ENCODE measurements around the gene ZNF844. TPM values are rescaled to one million over a fixed set of nuclear protein-coding genes. Genes with fewer than 3 reads are reported as not detected.

The ZNF844 gene
- polyA plus RNA-seq, 1 donor from 2014 or later, result 11.1 TPM

DNA sequence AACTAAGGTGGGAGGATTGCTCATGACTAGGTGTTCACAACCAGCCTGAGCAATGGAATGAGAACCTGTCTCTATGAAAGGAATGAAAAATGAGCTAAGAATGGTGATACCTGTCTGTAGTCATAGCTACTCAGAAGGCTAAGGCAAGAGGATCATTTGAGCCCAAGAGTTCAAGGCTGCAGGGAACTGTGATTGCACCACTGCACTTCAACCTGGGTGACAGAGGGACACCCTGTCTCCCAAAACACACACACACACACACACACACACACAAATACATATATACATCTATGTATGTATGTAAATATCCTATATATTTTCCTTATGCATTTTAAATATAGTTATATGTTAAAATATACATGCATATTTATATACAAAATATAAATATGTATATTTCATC lies 21.6 kb upstream of the ZNF844 start:
- Histone ChIP-seq H4K20me1 (ENCODE audit: insufficient read depth) (no peaks in the 10 kb centered on the region), H3K4me2 (ENCODE audit: low read length) (no peak overlapping the region), H2AFZ (ENCODE audit: low read depth, low read length) (no peak overlapping the region), H3K27me3 (ENCODE audit: insufficient read depth, low read depth, low read length) (no peaks in the 10 kb centered on the region), H3K9me3 (ENCODE audit: low read length) (peaks cover 5% of the 10 kb centered on the region), H3K9ac (ENCODE audit: low read length) (no peak overlapping the region), H3K4me3 (ENCODE audit: low read length) (no peak overlapping the region), H3K79me2 (replicated peaks; ENCODE audit: insufficient read depth, low read length) (no peaks in the 10 kb centered on the region), H3K9me2 (ENCODE audit: insufficient read depth, low read length) (no peaks in the 10 kb centered on the region), H3K27ac (ENCODE audit: low read length) (no peak overlapping the region), H3F3A (ENCODE audit: insufficient read depth, low read length, poor library complexity, severe bottlenecking) (no peaks in the 10 kb centered on the region), H3K36me3 (ENCODE audit: insufficient read depth, low read length) (no peaks in the 10 kb centered on the region)
- TF ChIP-seq POLR2AphosphoS5 (IDR thresholded peaks at IDR 0.05) (no peak), MXI1 (conservative IDR thresholded peaks at IDR 0.05; ENCODE audit: poor library complexity, severe bottlenecking) (no peak), SMC3 (conservative IDR thresholded peaks at IDR 0.05; ENCODE audit: poor library complexity) (no peak), EP300 (conservative IDR thresholded peaks at IDR 0.05; ENCODE audit: poor library complexity, severe bottlenecking) (no peak), TAF1 (IDR thresholded peaks at IDR 0.05; ENCODE audit: low read depth) (no peak), RAD21 (conservative IDR thresholded peaks at IDR 0.05) (no peak), EZH2 (IDR thresholded peaks at IDR 0.05; ENCODE audit: borderline replicate concordance, insufficient read depth, low read length, poor library complexity, severe bottlenecking) (no peak)
- TF ChIP-seq, protein P1, sequence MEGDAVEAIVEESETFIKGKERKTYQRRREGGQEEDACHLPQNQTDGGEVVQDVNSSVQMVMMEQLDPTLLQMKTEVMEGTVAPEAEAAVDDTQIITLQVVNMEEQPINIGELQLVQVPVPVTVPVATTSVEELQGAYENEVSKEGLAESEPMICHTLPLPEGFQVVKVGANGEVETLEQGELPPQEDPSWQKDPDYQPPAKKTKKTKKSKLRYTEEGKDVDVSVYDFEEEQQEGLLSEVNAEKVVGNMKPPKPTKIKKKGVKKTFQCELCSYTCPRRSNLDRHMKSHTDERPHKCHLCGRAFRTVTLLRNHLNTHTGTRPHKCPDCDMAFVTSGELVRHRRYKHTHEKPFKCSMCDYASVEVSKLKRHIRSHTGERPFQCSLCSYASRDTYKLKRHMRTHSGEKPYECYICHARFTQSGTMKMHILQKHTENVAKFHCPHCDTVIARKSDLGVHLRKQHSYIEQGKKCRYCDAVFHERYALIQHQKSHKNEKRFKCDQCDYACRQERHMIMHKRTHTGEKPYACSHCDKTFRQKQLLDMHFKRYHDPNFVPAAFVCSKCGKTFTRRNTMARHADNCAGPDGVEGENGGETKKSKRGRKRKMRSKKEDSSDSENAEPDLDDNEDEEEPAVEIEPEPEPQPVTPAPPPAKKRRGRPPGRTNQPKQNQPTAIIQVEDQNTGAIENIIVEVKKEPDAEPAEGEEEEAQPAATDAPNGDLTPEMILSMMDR (IDR thresholded peaks at IDR 0.05; ENCODE audit: poor library complexity, severe bottlenecking), result no peak
- TF ChIP-seq, protein P2, sequence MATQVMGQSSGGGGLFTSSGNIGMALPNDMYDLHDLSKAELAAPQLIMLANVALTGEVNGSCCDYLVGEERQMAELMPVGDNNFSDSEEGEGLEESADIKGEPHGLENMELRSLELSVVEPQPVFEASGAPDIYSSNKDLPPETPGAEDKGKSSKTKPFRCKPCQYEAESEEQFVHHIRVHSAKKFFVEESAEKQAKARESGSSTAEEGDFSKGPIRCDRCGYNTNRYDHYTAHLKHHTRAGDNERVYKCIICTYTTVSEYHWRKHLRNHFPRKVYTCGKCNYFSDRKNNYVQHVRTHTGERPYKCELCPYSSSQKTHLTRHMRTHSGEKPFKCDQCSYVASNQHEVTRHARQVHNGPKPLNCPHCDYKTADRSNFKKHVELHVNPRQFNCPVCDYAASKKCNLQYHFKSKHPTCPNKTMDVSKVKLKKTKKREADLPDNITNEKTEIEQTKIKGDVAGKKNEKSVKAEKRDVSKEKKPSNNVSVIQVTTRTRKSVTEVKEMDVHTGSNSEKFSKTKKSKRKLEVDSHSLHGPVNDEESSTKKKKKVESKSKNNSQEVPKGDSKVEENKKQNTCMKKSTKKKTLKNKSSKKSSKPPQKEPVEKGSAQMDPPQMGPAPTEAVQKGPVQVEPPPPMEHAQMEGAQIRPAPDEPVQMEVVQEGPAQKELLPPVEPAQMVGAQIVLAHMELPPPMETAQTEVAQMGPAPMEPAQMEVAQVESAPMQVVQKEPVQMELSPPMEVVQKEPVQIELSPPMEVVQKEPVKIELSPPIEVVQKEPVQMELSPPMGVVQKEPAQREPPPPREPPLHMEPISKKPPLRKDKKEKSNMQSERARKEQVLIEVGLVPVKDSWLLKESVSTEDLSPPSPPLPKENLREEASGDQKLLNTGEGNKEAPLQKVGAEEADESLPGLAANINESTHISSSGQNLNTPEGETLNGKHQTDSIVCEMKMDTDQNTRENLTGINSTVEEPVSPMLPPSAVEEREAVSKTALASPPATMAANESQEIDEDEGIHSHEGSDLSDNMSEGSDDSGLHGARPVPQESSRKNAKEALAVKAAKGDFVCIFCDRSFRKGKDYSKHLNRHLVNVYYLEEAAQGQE (IDR thresholded peaks at IDR 0.05; ENCODE audit: borderline replicate concordance), result no peak

DNA sequence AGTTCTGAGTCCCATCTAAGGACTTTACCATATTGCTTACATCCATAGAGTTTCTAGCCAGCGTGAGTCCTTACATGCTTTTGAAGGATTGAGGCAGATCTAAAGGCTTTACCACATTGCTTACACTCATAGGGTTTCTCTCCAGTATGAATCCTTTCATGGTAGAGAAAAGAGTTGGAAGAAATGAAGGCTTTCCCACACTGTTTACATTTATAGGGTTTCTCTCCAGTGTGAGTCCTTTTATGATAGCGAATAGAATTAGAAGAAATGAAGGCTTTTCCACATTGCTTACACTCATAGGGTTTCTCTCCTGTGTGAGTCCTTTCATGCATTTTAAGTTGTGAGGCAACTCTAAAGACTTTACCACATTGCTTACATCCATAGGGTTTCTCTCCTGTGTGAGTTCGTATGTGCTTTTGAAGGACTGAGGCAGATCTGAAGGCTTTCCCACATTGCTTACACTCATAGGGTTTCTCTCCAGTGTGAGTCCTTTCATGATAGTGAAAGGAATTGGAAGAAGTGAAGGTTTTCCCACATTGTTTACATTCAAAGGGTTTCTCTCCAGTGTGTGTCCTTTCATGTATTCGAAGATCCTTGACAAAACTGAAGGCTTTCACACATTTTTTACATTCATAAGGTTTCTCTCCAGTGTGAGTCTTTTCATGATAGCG lies 20.6 kb upstream of the ZNF844 start:
- Histone ChIP-seq H3F3A (ENCODE audit: insufficient read depth, low read length, poor library complexity, severe bottlenecking) (no peaks in the 10 kb centered on the region), H3K36me3 (ENCODE audit: insufficient read depth, low read length) (no peaks in the 10 kb centered on the region), H3K9me3 (ENCODE audit: low read length) (peaks cover 5% of the 10 kb centered on the region), H4K20me1 (ENCODE audit: insufficient read depth) (no peaks in the 10 kb centered on the region), H2AFZ (ENCODE audit: low read depth, low read length) (no peak overlapping the region), H3K4me3 (ENCODE audit: low read length) (no peak overlapping the region), H3K27ac (ENCODE audit: low read length) (no peak overlapping the region), H3K4me2 (ENCODE audit: low read length) (no peak overlapping the region), H3K79me2 (replicated peaks; ENCODE audit: insufficient read depth, low read length) (no peaks in the 10 kb centered on the region), H3K9me2 (ENCODE audit: insufficient read depth, low read length) (no peaks in the 10 kb centered on the region), H3K9ac (ENCODE audit: low read length) (no peak overlapping the region), H3K27me3 (ENCODE audit: insufficient read depth, low read depth, low read length) (no peaks in the 10 kb centered on the region)
- TF ChIP-seq RAD21 (conservative IDR thresholded peaks at IDR 0.05), result no peak
- no peak for TF ChIP-seq TAF1 (IDR thresholded peaks at IDR 0.05; ENCODE audit: low read depth)
- no peak for TF ChIP-seq POLR2AphosphoS5 (IDR thresholded peaks at IDR 0.05)
- TF ChIP-seq, protein P1 (IDR thresholded peaks at IDR 0.05; ENCODE audit: poor library complexity, severe bottlenecking), result no peak
- no peak for TF ChIP-seq MXI1 (conservative IDR thresholded peaks at IDR 0.05; ENCODE audit: poor library complexity, severe bottlenecking)
- no peak for TF ChIP-seq SMC3 (conservative IDR thresholded peaks at IDR 0.05; ENCODE audit: poor library complexity)
- TF ChIP-seq, protein P2 (IDR thresholded peaks at IDR 0.05; ENCODE audit: borderline replicate concordance), result no peak

Measured in neural cell (in vitro differentiated cells).